Measurements from ENCODE around the gene PRICKLE4.
A peak's percentile ranks its signal among the peaks of the same experiment; 100 is the strongest.

The PRICKLE4 gene

DNA sequence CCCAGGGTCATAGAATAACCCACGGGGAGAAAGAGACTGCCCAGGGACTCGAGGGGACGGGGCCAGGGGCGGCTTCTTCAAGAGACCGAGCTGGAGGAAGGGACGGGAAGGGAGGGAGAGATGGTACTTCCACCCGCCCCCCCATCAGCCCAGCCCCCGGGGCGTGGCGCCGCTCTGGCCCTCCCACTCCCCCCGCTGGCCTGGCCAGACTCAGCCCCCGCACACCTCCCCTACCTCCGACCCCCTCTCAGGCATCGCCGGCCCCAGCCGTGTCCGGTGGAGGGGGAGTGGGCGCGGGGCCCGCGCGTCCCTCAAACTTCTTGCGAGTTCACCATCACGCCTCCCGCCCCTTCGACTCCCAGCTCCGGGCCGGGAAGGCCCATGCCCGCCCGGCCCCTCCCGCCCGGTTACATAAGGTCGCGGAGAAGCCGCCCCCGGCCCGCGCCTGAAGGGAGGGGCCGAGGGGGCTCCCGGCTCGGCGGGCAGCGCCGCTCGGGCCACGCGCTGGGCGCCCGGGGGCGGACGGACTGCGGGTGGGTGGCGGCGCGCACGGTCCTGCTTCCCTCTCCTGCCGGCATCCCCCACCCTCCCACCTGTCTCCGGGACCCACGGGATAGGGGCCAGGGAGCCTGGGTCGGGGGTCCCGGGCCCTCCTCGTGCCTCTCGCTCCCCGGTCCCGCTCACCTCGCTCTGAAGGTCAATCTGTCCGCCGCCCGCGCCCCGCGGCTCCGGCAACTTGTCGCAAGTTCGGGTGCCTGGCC, 45.7 kb upstream of the PRICKLE4 start:
- TF ChIP-seq, protein P1, sequence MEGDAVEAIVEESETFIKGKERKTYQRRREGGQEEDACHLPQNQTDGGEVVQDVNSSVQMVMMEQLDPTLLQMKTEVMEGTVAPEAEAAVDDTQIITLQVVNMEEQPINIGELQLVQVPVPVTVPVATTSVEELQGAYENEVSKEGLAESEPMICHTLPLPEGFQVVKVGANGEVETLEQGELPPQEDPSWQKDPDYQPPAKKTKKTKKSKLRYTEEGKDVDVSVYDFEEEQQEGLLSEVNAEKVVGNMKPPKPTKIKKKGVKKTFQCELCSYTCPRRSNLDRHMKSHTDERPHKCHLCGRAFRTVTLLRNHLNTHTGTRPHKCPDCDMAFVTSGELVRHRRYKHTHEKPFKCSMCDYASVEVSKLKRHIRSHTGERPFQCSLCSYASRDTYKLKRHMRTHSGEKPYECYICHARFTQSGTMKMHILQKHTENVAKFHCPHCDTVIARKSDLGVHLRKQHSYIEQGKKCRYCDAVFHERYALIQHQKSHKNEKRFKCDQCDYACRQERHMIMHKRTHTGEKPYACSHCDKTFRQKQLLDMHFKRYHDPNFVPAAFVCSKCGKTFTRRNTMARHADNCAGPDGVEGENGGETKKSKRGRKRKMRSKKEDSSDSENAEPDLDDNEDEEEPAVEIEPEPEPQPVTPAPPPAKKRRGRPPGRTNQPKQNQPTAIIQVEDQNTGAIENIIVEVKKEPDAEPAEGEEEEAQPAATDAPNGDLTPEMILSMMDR (IDR thresholded peaks at IDR 0.05; ENCODE audit: control insufficient read depth, insufficient read depth, low read depth, low read length, missing control alignments), result no peak
- DNase-seq (ENCODE audit: low read depth), result no peak
- H3K4me3 ChIP-seq (ENCODE audit: control insufficient read depth, low read depth, low read length), result peak overlapping the region; percentile 78

GRCh38 chr6:41735427-41736185, 45.0 kb upstream of the PRICKLE4 start, which contains the start of gene TFEB:
TFEB (minus strand) TSS chr6:41735608; CDS start chr6:41691213, 44,395 bp downstream.
- no peak for DNase-seq (ENCODE audit: low read depth)
- TF ChIP-seq, protein P1 (IDR thresholded peaks at IDR 0.05; ENCODE audit: control insufficient read depth, insufficient read depth, low read depth, low read length, missing control alignments), result peak; percentile 83
- H3K4me3 ChIP-seq (ENCODE audit: control insufficient read depth, low read depth, low read length), result peak within 1 kb of the TSS; percentile 78

DNA sequence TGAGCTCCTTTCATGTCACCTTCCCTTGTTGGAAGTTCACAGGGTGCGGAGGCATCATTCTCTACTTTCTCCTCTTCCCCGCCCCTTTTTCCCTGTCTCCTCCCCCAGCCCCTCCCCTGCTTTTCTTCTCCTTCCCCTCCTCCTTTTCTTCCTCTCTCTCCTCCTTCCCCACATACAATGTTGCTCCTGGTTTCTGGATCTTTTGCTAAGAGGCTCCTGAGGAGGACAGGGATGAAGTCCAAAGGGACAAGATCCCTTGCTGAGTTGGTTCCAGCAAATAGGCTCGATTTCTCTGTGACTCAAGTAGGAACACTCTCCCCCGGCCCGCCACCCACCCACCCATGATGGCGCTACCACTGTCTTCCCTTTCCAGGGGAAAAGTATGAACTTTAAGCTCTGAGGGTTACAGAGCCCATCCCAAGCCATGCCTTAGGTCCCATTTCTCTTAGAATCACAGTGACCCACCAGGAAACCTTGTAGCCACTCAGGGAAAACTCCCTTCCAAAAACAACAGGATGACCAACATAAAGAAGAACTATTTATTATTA, 44.3 kb upstream of the PRICKLE4 start:
- no peak overlapping the region for H3K4me3 ChIP-seq (ENCODE audit: control insufficient read depth, low read depth, low read length)
- TF ChIP-seq, protein P1 (IDR thresholded peaks at IDR 0.05; ENCODE audit: control insufficient read depth, insufficient read depth, low read depth, low read length, missing control alignments), result no peak
- DNase-seq (ENCODE audit: low read depth), result no peak

DNA sequence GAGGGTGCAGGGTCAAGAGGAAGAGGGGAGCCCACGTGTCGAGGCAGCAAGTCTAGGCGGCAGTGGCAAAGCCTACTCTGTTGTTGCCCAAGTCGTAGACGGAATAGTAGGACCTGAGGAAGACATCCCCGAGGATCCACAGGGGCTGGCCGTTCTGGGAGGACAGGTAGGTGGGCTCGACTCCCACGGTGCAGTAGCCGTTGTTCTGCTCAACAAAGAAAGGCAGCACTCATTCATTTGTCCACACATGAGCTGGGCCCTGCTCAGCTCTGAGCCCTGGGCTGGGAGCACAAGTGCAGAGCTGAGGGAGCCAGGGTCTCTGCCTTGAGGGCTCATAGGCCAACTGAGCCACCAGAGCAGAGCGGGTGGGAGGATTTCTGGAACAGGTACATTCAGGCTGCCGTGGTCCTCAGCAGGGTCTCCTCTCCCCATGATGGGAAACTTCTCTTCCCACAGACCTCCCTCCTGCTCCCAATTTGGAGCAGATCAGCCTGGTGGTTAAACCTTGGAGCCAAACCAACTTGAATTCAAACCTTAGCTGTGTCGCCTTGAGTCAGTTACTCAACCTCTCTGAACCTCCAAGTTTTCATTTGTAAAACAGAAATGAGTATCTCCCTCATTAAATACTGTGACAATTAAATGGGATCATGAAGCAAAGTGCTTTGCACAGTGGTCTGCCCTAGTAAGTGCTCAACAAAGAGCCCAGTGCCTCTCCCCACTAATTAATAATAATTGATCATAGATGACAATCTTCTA, 43.6 kb upstream of the PRICKLE4 start:
- TF ChIP-seq, protein P1 (IDR thresholded peaks at IDR 0.05; ENCODE audit: control insufficient read depth, insufficient read depth, low read depth, low read length, missing control alignments), result no peak
- no peak for DNase-seq (ENCODE audit: low read depth)
- no peak overlapping the region for H3K4me3 ChIP-seq (ENCODE audit: control insufficient read depth, low read depth, low read length)

- TF ChIP-seq, protein P1 (IDR thresholded peaks at IDR 0.05; ENCODE audit: control insufficient read depth, insufficient read depth, low read depth, low read length, missing control alignments), result no peak
- no peak for DNase-seq (ENCODE audit: low read depth)
- no peak overlapping the region for H3K4me3 ChIP-seq (ENCODE audit: control insufficient read depth, low read depth, low read length)
These were observed 42.9 kb upstream of the PRICKLE4 start for GRCh38 chr6:41737591-41738130.

DNA sequence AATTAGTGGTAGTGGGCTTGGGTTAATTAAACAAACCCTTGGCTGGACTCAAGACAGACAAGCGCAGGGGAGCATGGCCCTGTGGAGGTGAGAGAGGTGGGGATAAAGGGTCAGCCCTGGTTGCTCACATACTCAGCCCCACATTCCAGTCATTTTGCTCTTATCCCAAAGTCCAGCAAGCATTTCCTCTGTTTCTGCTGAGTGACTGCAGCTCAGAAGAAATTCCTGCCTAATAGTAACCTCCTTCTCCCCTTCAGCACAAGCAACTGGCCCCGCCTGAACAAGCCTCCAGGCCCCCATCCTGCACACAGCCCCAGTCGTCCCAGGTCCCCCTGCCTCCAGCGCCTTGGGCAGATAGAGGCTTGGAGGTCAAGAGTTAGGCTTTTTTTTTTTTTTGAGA, 41.5 kb upstream of the PRICKLE4 start:
- no peak for DNase-seq (ENCODE audit: low read depth)
- TF ChIP-seq, protein P1 (IDR thresholded peaks at IDR 0.05; ENCODE audit: control insufficient read depth, insufficient read depth, low read depth, low read length, missing control alignments), result no peak
- H3K4me3 ChIP-seq (ENCODE audit: control insufficient read depth, low read depth, low read length), result no peak overlapping the region
